Neural cell (in vitro differentiated cells): ENCODE results near the gene FKBP14.

ENCODE experiments used
- SMC3 ChIP-seq: fragments of 450-650 bp; conservative IDR thresholded peaks from 2 replicates; pipeline ENCODE4 v1.6.1; 2014; ENCODE audit warnings: antibody characterized with exemption, mild to moderate bottlenecking, moderate library complexity; ENCODE audit not compliant: poor library complexity
- TF ChIP-seq, protein P1 (sequence below): fragments of 450-650 bp; IDR thresholded peaks from 2 replicates; pipeline ENCODE4 v1.5.1; 2014; ENCODE audit warnings: antibody characterized with exemption, mild to moderate bottlenecking, moderate library complexity; ENCODE audit not compliant: poor library complexity, severe bottlenecking
- TF ChIP-seq, protein P2 (sequence below): IDR thresholded peaks from 2 replicates; pipeline ENCODE4 v1.6.1; 2012; ENCODE audit warnings: borderline replicate concordance

DNA sequence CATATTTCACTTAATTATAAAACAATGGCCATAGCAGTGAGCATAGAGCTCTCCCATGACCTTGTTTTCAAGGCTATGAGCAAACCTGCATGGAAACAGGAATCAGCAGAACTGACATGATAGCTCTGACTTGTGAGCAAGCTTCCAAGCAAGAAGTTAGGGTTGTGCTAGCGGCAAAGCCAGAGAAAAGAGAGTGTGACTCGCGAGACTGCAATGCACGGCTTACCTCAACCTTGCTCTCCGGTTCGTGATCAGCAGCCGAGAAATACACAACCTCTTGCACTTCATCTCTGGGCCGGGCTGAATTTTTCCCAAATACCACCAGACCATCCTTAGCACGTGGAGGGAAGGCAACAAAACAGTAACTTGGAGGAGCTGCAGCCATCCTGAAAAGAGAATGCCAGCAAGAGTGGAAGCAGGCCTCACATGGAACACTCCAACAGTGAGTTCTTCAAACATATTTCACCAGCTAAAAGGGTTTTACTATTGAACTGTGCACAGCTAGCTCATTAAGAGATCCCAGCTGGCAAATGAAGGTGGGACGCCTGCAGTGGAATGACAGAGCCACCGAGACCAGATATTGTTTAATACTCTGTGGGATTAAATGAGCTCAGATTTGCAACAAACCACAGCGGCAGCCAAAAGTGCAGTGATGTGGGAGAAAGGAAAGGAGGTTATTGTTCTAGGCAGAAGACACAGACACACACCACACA lies 57.7 kb downstream of the FKBP14 start:
- TF ChIP-seq, protein P1, sequence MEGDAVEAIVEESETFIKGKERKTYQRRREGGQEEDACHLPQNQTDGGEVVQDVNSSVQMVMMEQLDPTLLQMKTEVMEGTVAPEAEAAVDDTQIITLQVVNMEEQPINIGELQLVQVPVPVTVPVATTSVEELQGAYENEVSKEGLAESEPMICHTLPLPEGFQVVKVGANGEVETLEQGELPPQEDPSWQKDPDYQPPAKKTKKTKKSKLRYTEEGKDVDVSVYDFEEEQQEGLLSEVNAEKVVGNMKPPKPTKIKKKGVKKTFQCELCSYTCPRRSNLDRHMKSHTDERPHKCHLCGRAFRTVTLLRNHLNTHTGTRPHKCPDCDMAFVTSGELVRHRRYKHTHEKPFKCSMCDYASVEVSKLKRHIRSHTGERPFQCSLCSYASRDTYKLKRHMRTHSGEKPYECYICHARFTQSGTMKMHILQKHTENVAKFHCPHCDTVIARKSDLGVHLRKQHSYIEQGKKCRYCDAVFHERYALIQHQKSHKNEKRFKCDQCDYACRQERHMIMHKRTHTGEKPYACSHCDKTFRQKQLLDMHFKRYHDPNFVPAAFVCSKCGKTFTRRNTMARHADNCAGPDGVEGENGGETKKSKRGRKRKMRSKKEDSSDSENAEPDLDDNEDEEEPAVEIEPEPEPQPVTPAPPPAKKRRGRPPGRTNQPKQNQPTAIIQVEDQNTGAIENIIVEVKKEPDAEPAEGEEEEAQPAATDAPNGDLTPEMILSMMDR: no peak
- TF ChIP-seq, protein P2, sequence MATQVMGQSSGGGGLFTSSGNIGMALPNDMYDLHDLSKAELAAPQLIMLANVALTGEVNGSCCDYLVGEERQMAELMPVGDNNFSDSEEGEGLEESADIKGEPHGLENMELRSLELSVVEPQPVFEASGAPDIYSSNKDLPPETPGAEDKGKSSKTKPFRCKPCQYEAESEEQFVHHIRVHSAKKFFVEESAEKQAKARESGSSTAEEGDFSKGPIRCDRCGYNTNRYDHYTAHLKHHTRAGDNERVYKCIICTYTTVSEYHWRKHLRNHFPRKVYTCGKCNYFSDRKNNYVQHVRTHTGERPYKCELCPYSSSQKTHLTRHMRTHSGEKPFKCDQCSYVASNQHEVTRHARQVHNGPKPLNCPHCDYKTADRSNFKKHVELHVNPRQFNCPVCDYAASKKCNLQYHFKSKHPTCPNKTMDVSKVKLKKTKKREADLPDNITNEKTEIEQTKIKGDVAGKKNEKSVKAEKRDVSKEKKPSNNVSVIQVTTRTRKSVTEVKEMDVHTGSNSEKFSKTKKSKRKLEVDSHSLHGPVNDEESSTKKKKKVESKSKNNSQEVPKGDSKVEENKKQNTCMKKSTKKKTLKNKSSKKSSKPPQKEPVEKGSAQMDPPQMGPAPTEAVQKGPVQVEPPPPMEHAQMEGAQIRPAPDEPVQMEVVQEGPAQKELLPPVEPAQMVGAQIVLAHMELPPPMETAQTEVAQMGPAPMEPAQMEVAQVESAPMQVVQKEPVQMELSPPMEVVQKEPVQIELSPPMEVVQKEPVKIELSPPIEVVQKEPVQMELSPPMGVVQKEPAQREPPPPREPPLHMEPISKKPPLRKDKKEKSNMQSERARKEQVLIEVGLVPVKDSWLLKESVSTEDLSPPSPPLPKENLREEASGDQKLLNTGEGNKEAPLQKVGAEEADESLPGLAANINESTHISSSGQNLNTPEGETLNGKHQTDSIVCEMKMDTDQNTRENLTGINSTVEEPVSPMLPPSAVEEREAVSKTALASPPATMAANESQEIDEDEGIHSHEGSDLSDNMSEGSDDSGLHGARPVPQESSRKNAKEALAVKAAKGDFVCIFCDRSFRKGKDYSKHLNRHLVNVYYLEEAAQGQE: no peak
- no peak for TF ChIP-seq SMC3
